ENCODE data around the gene DUOX1.
A peak's percentile ranks its signal among the peaks of the same experiment; 100 is the strongest.
"Not testable (repeated sequence)": the region's sequence is repeated elsewhere in the genome, so short reads cannot be mapped to it uniquely, and the experiment has no call there.

The DUOX1 gene

DNA sequence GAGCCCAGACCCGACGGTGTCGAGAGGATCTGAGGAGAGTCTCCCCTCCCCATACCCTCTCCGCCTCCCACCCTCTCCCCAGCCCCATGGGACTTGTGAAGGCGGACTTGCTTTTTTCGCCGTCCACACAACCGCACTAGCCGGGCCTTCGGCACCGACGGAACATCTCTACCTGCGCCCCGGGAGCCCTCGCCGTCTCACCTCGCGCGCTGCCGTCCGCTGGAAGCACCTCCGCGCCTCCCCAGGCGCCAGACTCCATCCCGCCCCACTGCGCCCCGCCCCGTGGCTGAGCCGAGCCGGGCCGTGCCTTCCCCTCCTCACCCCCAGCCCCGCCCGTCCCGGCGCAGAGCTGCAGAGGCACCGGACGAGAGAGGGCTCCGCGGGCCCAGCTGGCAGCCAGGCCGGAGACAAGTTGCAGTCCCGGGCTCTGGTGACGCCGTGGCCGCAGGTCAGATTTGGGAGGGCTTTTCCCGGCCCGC is at the start of gene DUOX1, which contains the start of gene DUOXA1:
DUOX1 (plus strand) TSS at position 344 of the 479 bp plus-strand sequence. CDS start 1,973 bp downstream, outside the sequence.
DUOXA1 (minus strand) TSS at position 229 of the 479 bp plus-strand sequence. CDS start 6,865 bp downstream, outside the sequence.
- DNase-seq = no peak

DNA sequence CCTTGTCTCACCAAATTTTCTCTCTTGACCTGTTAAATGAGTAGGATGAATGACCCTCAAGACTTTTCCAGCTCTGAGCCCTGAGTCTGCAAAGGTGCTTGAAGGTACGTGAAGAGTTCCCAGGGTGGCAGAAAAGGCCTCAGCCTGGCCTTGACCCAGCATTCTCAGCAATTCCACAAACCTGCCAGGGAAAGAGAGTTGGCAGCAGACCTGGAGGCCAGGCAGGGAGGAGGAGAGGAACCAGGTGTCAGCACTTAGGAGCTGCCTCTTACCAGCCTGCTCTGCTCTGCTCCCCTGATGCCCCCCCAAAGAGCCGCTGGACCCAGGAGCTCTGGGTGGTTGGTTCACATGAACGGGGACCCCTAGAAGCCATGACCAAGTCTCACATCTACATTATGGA is 49.2 kb upstream of the DUOX1 start:
- not testable (repeated sequence) for DNase-seq

DNA sequence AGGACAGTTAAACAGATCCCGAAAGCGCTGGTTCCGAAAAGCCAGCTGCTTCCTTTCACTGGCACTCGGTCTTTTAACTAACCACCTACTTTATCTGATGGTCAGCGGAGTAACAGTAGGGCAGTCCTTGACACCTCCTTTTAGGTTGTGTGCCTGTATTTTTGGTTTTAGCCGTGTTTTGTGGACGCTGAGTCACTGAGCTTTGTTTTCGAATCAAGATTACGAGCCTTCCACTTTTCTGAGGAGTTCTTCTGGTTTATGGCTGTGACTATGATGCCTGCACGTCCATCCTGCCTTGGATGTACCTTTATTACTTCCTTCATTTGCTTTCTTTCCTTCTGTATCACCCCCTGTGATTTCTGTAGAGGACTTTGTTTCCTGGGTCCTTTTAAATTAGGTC is 47.4 kb upstream of the DUOX1 start:
- not testable (repeated sequence) for DNase-seq

DNA sequence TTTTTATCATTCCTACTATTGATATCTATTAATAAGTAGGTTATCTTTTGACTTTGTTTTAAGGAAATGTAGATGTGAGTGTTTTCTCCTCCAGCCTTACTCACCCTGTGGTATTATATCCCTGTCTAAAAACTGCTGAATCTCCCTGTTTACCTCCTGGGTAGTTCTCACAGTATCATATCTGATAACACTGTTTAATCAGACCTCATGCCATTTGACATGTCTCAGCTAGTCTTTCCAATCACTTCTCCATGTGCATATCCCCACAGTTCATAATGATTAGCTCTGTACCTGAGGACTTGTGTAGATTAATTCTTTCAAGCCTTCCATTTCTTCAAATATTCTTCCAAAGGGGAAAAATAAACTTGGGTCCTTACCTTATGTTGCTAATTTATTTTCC is 46.6 kb upstream of the DUOX1 start:
- no peak for DNase-seq

DNA sequence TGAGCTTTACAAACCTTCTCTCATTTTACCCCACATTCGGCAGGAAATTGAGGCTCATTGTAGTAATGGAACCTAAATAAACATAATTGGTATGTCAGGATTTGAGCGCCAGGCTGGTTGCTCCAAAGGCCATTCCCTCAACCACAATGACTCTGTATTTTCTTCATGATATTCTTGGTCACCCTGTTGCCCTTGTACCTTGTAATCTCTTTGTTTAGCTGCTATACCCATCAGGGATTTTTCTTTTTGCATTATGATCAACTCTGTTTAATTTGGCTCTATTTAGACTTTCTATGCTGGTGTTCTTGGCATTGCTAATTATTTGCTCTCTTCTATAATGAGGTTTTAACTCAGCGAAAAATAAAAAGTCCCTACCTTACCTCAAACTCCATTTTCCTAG is 45.6 kb upstream of the DUOX1 start:
- DNase-seq = no peak

DNA sequence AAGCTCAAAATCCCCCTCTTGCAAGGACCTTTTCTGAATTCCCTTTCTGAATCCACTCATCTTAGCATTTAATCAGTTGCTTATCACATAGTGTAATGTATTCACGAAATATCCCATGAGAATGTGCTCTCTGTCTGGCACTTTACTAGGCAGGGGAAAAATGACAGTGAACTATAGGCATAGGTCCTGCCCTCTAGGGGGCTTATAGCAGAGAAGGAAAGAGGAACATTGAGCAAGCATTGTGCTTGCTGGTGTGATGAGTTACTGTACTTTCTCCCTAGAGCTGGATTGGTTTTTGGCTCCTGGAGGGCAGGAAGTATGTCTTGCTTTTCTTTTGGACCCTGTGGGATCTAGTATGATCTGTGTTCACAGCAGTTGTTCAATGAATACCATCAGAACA is 42.3 kb upstream of the DUOX1 start:
- DNase-seq = no peak

DNA sequence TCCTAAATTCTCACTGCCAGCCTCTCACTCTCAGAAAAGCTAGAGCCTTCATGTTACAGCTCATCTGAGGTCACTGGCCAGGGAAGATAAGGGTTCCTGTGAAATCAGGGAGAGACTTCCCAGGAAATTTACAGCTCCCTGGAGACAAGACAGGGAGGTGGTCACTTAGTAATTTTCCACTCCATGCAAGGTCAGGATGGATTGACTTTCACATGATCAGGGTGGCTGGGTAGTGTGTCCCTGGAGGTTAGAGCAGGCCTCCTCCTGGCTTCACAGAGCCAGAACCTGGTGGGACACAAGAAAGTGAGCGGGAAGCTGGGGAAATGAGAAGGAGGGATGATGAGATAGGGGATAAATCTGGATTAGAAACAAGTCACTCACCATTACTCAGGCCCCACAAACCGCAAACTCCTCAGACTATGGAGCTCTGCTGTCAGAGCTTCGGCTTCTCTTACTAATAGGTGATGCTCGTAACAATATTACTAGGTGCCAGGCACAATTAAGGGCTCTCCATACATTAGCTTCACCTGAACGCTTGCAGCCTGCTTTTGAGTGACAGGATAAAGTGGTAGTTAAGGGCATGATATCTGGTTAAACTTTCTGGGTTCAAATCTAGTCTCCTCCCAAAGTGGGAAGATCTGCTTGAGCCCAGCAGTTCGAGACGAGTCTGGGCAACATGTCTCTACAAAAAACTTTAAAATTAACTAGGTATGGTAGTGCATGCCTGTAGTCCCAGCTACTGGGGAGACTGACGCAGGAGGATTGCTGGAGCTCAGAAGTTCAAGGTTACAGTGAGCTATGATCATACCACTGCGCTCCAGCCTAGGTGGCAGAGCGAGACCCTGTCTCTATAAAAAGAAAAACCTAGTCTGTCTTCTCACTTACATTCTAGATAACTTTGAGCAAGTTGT is 40.7 kb upstream of the DUOX1 start:
- DNase-seq = no peak

DNA sequence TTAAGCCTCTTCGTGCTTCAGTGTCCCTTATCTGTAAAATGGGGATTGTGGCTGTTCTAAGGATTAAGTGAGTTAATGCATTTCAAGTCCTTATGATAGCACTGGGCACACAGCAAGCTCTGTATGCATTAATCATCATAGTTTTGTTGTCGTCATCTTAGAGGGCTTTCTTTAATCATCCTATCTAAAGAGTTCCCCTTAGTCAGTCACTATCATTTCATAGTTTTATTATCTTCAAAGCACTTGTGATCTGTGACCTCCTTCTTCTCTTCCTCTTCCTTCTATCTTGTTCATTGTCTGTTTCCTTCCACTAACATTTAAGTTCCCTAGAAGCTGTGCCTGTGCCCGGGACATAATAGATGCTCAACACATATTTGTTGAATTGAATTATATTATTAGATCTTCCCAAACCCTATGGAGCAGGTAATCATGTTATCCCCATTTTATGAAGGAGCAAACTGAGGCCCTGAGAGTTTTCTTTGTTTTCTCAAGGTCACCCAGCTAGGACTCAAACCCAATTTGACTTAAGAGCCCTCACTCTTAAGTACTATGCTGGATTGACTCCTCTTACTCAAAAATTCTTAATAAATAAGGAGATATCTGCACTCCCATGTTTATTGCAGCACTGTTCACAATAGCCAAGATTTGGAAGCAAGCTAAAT is 40.0 kb upstream of the DUOX1 start:
- no peak for DNase-seq

DNA sequence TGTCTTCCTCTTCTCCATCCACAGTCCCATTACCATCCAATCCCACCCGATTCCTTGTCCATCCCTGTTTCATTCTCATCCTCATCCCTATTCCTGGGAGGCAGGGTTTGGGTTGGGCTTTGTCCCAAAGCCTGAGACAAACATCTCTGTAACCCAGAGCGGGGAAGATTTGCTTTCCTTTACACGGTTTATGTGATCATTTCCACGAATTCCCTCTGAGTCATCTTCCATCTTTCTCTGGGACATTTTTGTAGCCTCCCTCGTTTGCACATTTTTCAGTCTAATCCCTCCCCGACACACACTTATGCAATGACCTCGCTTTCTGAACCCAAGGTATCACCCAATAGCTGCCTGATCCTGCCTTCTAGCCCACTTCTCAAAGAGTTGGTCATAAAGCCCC is 38.6 kb upstream of the DUOX1 start:
- no peak for DNase-seq

DNA sequence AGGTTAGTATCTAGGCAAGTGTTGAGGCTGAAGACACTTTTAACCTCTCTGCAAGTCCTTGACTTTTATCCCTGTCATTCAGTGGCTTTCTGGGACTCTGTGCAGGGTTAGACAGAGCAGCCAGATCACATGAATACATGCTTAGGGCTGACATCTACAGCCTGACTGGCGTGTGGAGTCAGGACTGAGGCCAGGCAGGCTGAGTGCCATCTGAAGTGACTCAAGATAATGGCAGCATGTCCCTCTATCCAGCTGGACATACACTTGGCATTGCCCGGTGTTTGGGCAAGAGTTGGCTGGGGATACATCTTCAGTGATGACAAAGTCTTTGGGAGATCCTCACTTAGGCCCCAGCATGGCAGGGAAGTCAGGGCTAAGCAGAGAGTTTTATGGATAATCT is 38.2 kb upstream of the DUOX1 start:
- no peak for DNase-seq

DNA sequence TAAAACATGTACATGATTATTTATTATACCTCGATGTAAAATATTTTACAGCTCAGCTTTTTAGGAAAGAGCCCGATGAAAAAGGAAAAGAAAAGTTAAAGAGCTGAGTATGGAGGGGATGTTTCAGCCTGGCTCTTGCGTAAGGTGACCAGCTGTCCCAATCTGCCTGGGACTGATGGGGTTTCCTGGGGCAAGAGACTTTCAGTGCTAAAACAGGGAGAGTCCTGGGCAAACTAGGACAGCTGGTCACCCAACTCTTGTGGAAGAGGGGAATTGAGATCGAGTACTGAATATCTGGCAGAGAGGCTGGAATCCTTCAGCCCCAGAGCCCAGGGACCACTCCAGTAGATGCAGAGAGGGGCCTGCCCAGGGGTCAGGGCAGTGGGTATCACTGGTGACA is 36.8 kb upstream of the DUOX1 start:
- DNase-seq = no peak

DNA sequence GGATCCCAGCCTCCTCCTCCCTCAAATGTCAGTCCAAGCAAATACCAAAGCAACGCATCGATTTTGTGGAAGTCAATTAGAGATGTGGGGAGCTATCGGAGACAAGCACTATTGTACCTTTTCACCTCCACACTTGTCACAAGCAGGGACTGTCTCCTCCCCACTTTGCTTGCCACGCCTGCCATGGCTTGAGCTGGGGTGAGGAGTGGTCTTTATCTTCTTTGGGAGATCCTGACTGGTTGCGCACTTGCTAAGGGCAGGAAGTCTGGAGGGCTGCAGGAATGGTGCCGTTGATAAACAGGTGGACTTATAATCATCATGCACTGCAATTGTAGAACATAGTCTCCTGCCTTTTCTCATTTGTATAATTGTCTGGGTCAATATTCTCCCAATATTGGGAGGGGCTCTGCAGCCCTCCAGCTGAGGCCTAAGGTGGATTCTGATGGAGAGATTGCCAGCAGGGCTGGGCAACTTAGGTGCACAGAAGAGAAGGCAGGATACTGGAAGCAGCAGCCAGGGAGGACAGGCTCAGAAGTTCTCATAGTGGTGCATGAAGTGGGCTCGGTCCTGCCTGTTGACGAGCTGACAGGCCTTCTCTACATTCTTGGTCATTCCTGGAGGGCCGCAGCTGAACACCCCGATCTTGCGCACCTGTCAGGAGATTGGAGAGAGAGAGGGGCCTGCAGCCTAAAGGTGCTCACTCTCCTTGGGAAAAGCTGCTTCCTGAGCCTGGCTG is 36.0 kb upstream of the DUOX1 start:
- DNase-seq = no peak

DNA sequence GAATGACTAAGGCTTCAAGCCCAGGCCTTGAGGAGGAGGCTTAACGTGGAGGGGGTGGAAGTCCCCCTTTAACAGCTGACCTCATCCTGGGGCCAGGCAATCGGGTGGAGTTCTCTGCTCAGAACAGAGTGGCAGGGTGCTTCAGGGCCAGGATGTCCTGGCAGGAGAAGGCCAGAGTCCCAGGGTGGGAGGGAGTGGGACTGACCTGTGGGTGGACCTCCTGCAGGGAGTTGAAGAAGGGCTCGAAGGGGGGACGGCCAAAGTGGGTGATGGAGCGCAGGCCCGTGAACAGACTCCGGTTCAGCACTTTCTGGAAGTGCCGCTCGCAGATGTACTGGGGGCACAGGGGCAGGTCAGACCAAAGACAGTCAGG is 35.5 kb upstream of the DUOX1 start:
- DNase-seq = no peak

DNA sequence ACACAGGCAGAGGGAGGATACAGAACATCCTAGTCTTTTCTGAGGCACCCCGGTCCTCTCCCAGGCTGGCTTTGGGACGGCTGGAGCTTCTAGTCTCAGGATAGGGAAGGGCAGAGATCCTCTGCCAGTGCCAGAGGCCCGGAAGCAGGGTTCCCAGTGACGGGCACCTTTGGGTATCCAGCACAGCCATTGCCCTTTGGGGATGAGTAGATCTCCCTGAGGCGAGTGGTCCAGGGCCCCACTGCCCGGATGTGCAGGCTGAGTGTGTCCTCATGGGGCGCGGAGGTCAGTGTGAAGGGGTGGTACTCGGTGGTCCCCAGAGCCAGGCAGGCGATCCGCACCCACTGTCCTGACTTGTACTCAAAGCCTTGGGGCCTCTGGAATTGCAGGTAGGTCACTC is 34.1 kb upstream of the DUOX1 start:
- DNase-seq = no peak

DNA sequence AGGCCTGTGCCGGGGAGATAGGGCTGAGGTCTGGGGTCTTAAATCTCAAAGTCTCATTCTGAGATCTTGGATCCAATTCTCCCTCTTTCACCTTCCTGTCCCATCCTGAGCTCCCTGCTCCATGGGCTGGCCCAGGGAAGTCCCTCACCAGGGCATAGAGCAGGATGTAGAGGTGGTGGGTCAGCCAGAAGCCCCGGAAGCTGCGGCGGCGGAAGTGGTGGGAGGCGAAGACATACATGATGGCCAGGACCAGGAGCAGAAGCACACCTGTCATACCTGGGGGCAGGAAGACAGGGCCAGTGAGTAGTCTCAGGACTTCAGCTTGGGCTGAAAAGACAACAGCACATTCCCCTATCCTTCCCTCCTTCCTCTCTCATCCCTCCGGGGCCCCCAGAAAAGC is 32.3 kb upstream of the DUOX1 start:
- DNase-seq = no peak

DNA sequence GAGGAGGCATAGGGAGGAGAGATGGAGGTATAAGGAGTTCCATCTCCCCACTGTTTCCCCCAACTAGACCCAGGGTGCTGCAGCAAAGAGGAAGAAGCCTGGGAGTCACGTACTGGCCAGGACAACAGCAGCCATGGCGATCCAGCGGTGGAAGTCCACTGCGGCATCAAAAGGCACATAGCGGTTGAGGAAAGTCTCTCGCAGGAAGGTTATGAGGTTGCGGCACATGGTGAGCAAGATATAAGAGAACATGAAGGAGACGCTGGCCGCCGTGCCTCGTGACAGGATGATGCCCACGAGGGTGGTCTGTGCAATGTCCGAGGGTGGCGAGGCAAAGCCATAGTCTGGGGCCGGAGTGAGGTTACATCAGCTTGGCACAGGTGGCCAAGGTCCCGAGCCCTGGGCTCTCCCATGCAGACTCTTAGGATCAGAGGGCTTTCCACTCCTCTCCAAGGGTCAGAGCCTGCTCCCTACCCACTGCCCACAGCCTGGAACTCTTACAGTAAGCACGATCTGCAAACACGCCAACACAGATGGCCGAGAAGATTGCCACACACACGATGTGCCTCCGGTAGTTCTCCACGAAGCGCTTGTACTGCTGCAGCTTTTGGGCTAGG is 30.1 kb upstream of the DUOX1 start:
- DNase-seq = no peak

DNA sequence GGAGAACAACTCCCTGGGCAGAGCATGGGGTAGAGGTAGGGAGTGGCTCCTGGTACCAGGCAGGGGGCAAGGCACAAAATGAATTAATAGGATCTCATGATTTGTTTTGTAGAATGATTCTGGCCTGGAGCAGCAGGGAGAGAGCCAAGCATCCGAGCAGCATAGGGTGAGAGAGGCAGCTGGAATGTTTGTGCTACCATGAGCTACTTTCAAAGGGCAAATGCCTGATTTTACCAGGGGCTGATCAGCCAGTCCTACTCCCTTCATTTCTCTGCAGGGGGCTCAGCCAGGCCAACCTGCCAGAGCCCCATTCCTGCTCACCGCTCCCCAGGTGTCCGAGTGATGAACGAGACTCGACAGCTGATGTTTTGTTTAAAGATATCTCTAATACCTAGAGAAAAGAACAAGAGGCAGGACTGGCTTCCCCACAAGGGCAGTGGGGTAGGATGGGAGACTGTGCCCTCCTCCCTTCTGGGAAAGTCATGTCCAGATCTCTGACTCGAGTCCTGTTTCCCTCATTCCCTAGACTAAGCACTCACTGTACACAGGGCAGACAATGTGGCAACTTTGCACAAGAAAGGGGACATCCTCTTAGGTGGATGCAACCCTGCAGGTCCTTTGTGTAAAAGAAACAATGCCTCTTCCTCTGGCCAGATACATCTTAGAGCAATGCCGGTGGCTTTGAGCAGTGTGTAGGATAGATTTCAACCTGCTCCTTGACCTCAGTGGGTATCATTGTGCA is 28.7 kb upstream of the DUOX1 start:
- DNase-seq = peak in 1 of 3 experiments; percentile 8

DNA sequence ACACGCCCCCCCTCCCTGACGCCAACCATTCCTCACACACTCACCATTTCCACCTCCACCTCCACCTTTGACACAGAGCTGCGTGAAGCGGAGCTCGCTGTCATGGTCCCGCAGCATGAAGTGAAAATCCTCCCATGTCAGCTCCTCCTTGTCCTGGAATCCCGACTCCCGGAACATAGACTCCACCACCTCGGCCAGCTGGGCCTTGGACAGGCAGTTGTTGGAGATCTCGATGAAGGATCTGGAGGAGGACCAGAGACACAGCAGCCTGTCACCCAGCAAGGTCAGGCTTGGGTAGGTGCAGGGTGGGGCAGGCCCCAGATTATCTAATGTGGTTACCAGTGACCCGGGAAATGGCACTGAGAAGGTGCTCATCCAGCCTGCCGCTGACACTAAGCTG is 28.0 kb upstream of the DUOX1 start:
- DNase-seq = no peak

DNA sequence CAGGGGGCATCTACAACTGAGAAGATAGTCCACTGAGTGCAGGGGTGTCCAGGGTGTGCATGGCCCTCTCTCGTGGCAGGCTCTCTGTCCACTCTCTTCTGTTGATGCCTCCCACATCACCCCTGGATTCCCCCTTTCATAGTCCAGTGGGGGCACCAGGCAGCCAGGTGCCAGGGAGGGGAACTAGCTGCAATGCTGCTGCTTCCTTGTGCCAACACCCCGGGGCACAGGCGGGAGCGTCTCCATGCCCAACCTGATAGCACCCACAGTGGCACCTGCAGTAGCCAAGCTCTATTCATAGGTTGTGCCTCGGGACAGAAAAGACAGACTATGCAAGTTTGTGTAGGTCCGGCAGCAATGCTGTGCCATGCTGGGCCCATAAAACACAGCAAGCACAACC is 27.6 kb upstream of the DUOX1 start:
- no peak for DNase-seq

DNA sequence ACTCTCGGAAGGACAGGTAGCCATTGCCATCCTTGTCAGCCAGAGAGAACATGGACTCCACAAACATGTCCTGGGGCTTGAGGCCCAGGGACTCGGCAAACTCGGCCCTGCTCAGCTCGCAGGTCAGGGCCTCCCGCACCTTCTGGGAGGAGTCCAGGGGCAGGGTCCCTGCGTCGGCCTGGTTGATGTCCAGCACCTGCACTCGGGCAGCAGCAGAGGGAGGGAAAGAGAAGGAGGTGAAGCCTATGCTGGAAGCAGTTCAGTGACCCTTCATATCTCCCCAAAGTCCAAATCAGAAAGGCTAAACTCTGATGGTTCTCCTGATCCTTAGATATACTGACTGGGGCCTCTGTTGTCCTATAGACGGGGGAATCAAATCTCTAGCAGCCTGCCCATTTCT is 25.6 kb upstream of the DUOX1 start:
- DNase-seq = not testable (repeated sequence)

DNA sequence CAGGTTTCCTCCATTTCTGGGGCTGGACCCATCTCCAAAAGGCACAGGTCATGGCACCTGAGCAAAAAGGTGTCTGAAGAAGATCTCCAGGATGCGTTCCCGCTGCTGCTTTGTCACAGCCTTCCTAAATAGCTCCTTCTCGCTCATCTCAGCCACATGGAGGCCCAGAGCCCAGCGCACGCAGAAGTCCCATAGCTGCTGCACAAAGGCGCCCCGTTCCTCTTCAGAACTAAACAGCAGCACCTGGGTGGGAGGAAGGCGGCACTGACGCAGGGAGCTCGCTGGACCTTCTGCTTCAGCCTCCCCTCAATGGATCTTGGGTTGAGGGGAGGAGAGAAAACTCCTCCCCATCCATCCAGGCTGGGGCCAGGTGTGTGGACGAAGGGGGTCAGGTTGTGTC is 24.2 kb upstream of the DUOX1 start:
- DNase-seq = no peak
